ENCODE results near the gene MIER2.

Gene MIER2

GRCh38 chr19:370641-371330, 26.2 kb upstream of the MIER2 start:
- Histone ChIP-seq H3K9ac (no peak overlapping the region), H3K4me2 (no peak overlapping the region), H4K20me1 (no peaks in the 10 kb centered on the region), H3K4me3 (no peak overlapping the region), H3K9me3 (peaks cover 5% of the 10 kb centered on the region; the same call in 1 of the 2 replicates), H3K4me1 (no peaks in the 10 kb centered on the region), H3K36me3 (no peaks in the 10 kb centered on the region), H3K27me3 (no peaks in the 10 kb centered on the region), H3K27ac (no peak overlapping the region)
- TF ChIP-seq Cebpa-rat (IDR thresholded peaks at IDR 0.05), result no peak

GRCh38 chr19:369876-370275, 25.3 kb upstream of the MIER2 start:
- Histone ChIP-seq H3K27me3 (no peaks in the 10 kb centered on the region), H3K4me1 (no peaks in the 10 kb centered on the region), H3K9ac (no peak overlapping the region), H3K36me3 (no peaks in the 10 kb centered on the region), H4K20me1 (no peaks in the 10 kb centered on the region), H3K4me3 (no peak overlapping the region), H3K9me3 (peaks cover 5% of the 10 kb centered on the region; the same call in 1 of the 2 replicates), H3K4me2 (no peak overlapping the region), H3K27ac (no peak overlapping the region)
- TF ChIP-seq Cebpa-rat (IDR thresholded peaks at IDR 0.05), result no peak

GRCh38 chr19:369256-369655, 24.7 kb upstream of the MIER2 start:
- no peak overlapping the region for H3K27ac ChIP-seq
- no peak overlapping the region for H3K9ac ChIP-seq
- H3K27me3 ChIP-seq, result no peaks in the 10 kb centered on the region
- H3K4me1 ChIP-seq, result no peaks in the 10 kb centered on the region
- TF ChIP-seq Cebpa-rat (IDR thresholded peaks at IDR 0.05), result no peak
- H3K4me2 ChIP-seq, result no peak overlapping the region
- no peaks in the 10 kb centered on the region for H4K20me1 ChIP-seq
- H3K9me3 ChIP-seq, result peaks cover 5% of the 10 kb centered on the region; the same call in 1 of the 2 replicates
- no peaks in the 10 kb centered on the region for H3K36me3 ChIP-seq
- no peak overlapping the region for H3K4me3 ChIP-seq

- peaks cover 5% of the 10 kb centered on the region; the same call in 1 of the 2 replicates for H3K9me3 ChIP-seq
- no peaks in the 10 kb centered on the region for H3K27me3 ChIP-seq
- H3K4me1 ChIP-seq, result no peaks in the 10 kb centered on the region
- no peaks in the 10 kb centered on the region for H3K36me3 ChIP-seq
- H3K27ac ChIP-seq, result no peak overlapping the region
- no peak for TF ChIP-seq Cebpa-rat (IDR thresholded peaks at IDR 0.05)
- no peak overlapping the region for H3K4me3 ChIP-seq
- H3K4me2 ChIP-seq, result no peak overlapping the region
- no peaks in the 10 kb centered on the region for H4K20me1 ChIP-seq
- H3K9ac ChIP-seq, result no peak overlapping the region
Observed at GRCh38 chr19:368630-369024, 24.0 kb upstream of the MIER2 start.

GRCh38 chr19:367963-368629, 23.5 kb upstream of the MIER2 start:
- H3K27me3 ChIP-seq, result no peaks in the 10 kb centered on the region
- H4K20me1 ChIP-seq, result no peaks in the 10 kb centered on the region
- H3K4me2 ChIP-seq, result no peak overlapping the region
- no peak for TF ChIP-seq Cebpa-rat (IDR thresholded peaks at IDR 0.05)
- H3K9me3 ChIP-seq, result peaks cover 5% of the 10 kb centered on the region; the same call in 1 of the 2 replicates
- H3K27ac ChIP-seq, result no peak overlapping the region
- H3K4me1 ChIP-seq, result no peaks in the 10 kb centered on the region
- H3K36me3 ChIP-seq, result no peaks in the 10 kb centered on the region
- H3K4me3 ChIP-seq, result no peak overlapping the region
- H3K9ac ChIP-seq, result no peak overlapping the region

- no peak overlapping the region for H3K9ac ChIP-seq
- H3K4me3 ChIP-seq, result no peak overlapping the region
- no peaks in the 10 kb centered on the region for H3K4me1 ChIP-seq
- H3K4me2 ChIP-seq, result no peak overlapping the region
- H4K20me1 ChIP-seq, result no peaks in the 10 kb centered on the region
- no peaks in the 10 kb centered on the region for H3K27me3 ChIP-seq
- TF ChIP-seq Cebpa-rat (IDR thresholded peaks at IDR 0.05), result no peak
- H3K9me3 ChIP-seq, result peaks cover 5% of the 10 kb centered on the region; the same call in 1 of the 2 replicates
- H3K36me3 ChIP-seq, result no peaks in the 10 kb centered on the region
- H3K27ac ChIP-seq, result no peak overlapping the region
Observed at GRCh38 chr19:367561-367960, 23.0 kb upstream of the MIER2 start.

GRCh38 chr19:366951-367350, 22.4 kb upstream of the MIER2 start:
- H3K4me3 ChIP-seq, result no peak overlapping the region
- no peaks in the 10 kb centered on the region for H3K36me3 ChIP-seq
- H3K27ac ChIP-seq, result no peak overlapping the region
- H3K4me1 ChIP-seq, result no peaks in the 10 kb centered on the region
- H3K9me3 ChIP-seq, result peaks cover 5% of the 10 kb centered on the region; the same call in 1 of the 2 replicates
- no peaks in the 10 kb centered on the region for H3K27me3 ChIP-seq
- no peak overlapping the region for H3K9ac ChIP-seq
- H4K20me1 ChIP-seq, result no peaks in the 10 kb centered on the region
- H3K4me2 ChIP-seq, result no peak overlapping the region
- no peak for TF ChIP-seq Cebpa-rat (IDR thresholded peaks at IDR 0.05)

- no peak overlapping the region for H3K27ac ChIP-seq
- peaks cover 5% of the 10 kb centered on the region; the same call in 1 of the 2 replicates for H3K9me3 ChIP-seq
- TF ChIP-seq Cebpa-rat (IDR thresholded peaks at IDR 0.05), result no peak
Observed at GRCh38 chr19:366205-366783, 21.7 kb upstream of the MIER2 start.

GRCh38 chr19:364496-365287, 20.1 kb upstream of the MIER2 start:
- Histone ChIP-seq H3K27ac (no peak overlapping the region), H3K27me3 (no peaks in the 10 kb centered on the region), H4K20me1 (no peaks in the 10 kb centered on the region), H3K4me2 (no peak overlapping the region), H3K9me3 (peaks cover 5% of the 10 kb centered on the region), H3K36me3 (no peaks in the 10 kb centered on the region), H3K9ac (no peak overlapping the region), H3K4me3 (no peak overlapping the region), H3K4me1 (no peaks in the 10 kb centered on the region)
- TF ChIP-seq Cebpa-rat (IDR thresholded peaks at IDR 0.05), result no peak

More at GRCh38 chr19:366205-366783, 21.7 kb upstream of the MIER2 start:
- Histone ChIP-seq H3K9ac (no peak overlapping the region), H3K36me3 (no peaks in the 10 kb centered on the region), H4K20me1 (no peaks in the 10 kb centered on the region), H3K4me1 (no peaks in the 10 kb centered on the region), H3K4me3 (no peak overlapping the region), H3K4me2 (no peak overlapping the region), H3K27me3 (no peaks in the 10 kb centered on the region)
